Gastroesophageal sphincter (tissue), 4 donors: ENCODE measurements around the gene GJB3. TPM values are rescaled to one million over a fixed set of nuclear protein-coding genes. Genes with fewer than 3 reads are reported as not detected.
"Not testable (repeated sequence)": the region's sequence is repeated elsewhere in the genome, so short reads cannot be mapped to it uniquely, and the experiment has no call there.

ENCODE experiments used
- ATAC-seq: fragments of 150-250 bp; one replicate; pipeline ENCODE4 v1.9.1; 2016; ENCODE audit warnings: mild to moderate bottlenecking, moderate library complexity
- H3K27ac ChIP-seq, 4 donors: fragments of 200-600 bp; sonication (generic) in 3 of 4; 1 replicate in 3 of 4; 2 replicates in 1 of 4; pipeline ENCODE4 v1.5.1; 2016 to 2019
- H3K27me3 ChIP-seq: fragments of 200-600 bp; sonication (generic); one replicate; pipeline ENCODE4 v1.5.1; 2019
- H3K36me3 ChIP-seq, 2 donors: fragments of 200-600 bp; sonication (generic); one replicate each; pipeline ENCODE4 v1.5.1; 2019; ENCODE audit warnings: control low read depth in 1 of 2
- H3K4me1 ChIP-seq, 3 donors: fragments of 200-600 bp; sonication (generic); 1 replicate in 2 of 3; 2 replicates in 1 of 3; pipeline ENCODE4 v1.5.1; 2016 to 2019; ENCODE audit warnings: control low read depth in 2 of 3
- H3K4me3 ChIP-seq, 2 donors: fragments of 200-600 bp; sonication (generic); one replicate each; pipeline ENCODE4 v1.5.1; 2019; ENCODE audit warnings: mild to moderate bottlenecking in 1 of 2, moderate library complexity in 1 of 2
- H3K9me3 ChIP-seq, 3 donors: fragments of 200-600 bp; sonication (generic); one replicate each; pipeline ENCODE4 v1.5.1; 2017 to 2019; ENCODE audit warnings: control low read depth in 2 of 3
- EP300 ChIP-seq: sonication (generic); formaldehyde crosslinking; IDR thresholded peaks from one replicate; pipeline ENCODE4 v1.6.1; 2017; ENCODE audit warnings: antibody characterized with exemption, mild to moderate bottlenecking
- POLR2A ChIP-seq, 2 donors: fragments of 450-650 bp; IDR thresholded peaks; one replicate each; pipeline ENCODE4 v1.6.1; 2017; ENCODE audit warnings: antibody characterized with exemption in 2 of 2, mild to moderate bottlenecking in 2 of 2, moderate library complexity in 1 of 2
- POLR2AphosphoS5 ChIP-seq: sonication (generic); formaldehyde crosslinking; IDR thresholded peaks from one replicate; pipeline ENCODE4 v1.6.1; 2017; ENCODE audit warnings: antibody characterized with exemption
- WGBS, 2 donors: methylation state at CpG; one replicate each; pipeline ENCODE4 v1.1.5; 2018; ENCODE audit warnings: low coverage in 1 of 2; 5-methylcytosine and 5-hydroxymethylcytosine counted together
- total RNA-seq, 4 donors: library from RNA; depleted of rRNA; stranded (reverse); fragments of >200 nt; gene quantifications; one replicate each; pipeline ENCODE4 v1.1.0, GENCODE V29; 2016
- TF ChIP-seq, protein P1 (sequence below), 4 experiments: fragments of 200-600 bp in 2 of 4; fragments of 450-650 bp in 2 of 4; sonication (generic) in 1 of 4; IDR thresholded peaks; one replicate each; pipeline ENCODE4 v1.5.1; 2017 to 2019; ENCODE audit warnings: antibody characterized with exemption in 4 of 4, mild to moderate bottlenecking in 2 of 4, moderate library complexity in 2 of 4

Gene GJB3
- total RNA-seq, 4 donors from 2014 or later = 1.1 to 6.4 TPM; not detected in 2

DNA sequence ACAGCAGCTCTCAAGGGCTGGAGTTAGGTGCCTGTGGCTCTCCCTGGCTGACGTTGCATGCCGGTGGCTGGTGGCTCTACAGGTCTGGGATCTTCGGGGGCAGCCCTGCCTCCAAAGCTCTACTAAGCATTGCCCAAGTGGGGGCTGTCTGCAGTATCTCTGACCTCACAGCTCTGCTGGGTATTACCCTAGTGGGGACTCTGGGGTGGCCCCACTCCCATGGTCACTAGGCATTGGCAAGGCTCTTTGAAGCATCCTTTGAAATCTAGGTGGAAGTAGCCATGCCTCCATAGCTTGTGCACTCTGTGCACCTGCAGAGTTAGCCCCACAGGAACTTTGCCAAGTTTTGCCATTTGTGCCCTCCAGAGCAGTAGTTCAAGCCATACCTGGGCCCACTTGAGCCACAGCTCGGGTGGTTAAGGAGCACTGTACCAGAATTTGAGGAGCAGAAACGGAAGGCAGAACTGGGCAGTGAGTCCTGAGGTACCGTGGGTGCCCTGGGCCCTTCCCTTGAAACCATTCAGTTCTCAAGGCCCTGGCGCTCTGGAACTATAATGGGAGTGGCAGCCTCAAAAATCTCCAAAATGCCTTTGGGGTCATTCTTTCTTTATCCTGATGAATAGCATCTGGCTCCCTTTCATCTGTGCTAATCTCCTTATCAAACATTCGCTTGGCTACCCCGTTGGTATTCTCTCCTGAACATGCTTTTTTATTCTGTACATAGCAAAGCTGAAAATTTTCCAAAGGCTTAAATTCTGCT lies 27.2 kb downstream of the GJB3 start:
- Histone ChIP-seq H3K4me3 (no peak overlapping the region), H3K36me3 (peaks cover 0 to 12% of the 10 kb centered on the region in 2 donors), H3K27ac (no peak overlapping the region), H3K4me1 (no peaks in the 10 kb centered on the region), H3K27me3 (no peaks in the 10 kb centered on the region), H3K9me3 (no peaks in the 10 kb centered on the region)
- ATAC-seq = no peak
- TF ChIP-seq POLR2A (IDR thresholded peaks at IDR 0.05) (no peak), POLR2AphosphoS5 (no peak), EP300 (no peak)
- TF ChIP-seq, protein P1, sequence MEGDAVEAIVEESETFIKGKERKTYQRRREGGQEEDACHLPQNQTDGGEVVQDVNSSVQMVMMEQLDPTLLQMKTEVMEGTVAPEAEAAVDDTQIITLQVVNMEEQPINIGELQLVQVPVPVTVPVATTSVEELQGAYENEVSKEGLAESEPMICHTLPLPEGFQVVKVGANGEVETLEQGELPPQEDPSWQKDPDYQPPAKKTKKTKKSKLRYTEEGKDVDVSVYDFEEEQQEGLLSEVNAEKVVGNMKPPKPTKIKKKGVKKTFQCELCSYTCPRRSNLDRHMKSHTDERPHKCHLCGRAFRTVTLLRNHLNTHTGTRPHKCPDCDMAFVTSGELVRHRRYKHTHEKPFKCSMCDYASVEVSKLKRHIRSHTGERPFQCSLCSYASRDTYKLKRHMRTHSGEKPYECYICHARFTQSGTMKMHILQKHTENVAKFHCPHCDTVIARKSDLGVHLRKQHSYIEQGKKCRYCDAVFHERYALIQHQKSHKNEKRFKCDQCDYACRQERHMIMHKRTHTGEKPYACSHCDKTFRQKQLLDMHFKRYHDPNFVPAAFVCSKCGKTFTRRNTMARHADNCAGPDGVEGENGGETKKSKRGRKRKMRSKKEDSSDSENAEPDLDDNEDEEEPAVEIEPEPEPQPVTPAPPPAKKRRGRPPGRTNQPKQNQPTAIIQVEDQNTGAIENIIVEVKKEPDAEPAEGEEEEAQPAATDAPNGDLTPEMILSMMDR (IDR thresholded peaks at IDR 0.05) = no peak
- WGBS, 2 donors = 79 to 100% methylated on average over 4 to 5 of the region's 9 CpGs

DNA sequence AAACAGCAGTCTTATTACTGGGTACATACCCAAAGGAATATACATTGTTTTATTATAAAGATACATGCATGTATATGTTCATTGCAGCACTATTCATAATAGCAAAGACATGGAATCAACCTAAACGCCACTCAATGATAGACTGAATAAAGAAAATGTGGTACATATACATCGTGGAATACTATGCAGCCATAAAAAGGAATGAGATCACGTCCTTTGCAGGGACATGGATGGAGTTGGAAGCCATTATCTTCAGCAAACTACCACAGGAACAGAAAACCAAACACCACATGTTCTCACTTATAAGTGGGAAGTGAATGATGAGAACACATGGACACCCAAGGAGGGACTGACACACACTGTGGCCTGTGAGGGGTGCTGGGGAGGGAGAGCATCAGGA lies 29.8 kb downstream of the GJB3 start:
- H3K4me3 ChIP-seq, H3K9me3 ChIP-seq, H3K4me1 ChIP-seq, H3K27me3 ChIP-seq, H3K27ac ChIP-seq, H3K36me3 ChIP-seq, ATAC-seq: not testable (repeated sequence)
- 94 to 100% methylated on average over 3 of the region's 3 CpGs for WGBS, 2 donors

DNA sequence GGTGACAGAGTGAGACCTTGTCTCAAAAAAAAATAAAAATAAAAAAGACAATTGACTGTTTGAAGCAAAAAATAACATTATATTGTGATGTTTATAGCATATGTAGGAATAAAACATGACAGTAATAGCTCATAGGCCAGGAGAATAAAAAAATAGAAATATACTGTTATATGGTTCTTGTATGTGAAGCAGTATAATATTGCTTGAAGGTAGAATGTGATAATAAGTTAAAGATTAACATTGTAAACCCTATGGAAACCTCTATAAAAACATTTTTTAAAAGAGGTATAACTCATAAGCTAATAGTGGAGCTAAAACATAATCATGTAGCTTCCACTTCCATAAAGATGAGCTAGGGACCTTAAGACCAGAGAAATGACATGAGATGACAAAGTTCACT lies 35.3 kb downstream of the GJB3 start:
- Histone ChIP-seq H3K27me3 (no peaks in the 10 kb centered on the region), H3K4me3 (no peak overlapping the region), H3K9me3 (no peaks in the 10 kb centered on the region), H3K36me3 (no peaks in the 10 kb centered on the region), H3K4me1 (peaks cover 0 to 4% (median 0%) of the 10 kb centered on the region in 3 donors), H3K27ac (no peak overlapping the region)
- TF ChIP-seq, protein P1 (IDR thresholded peaks at IDR 0.05) = no peak
- TF ChIP-seq POLR2A (IDR thresholded peaks at IDR 0.05) = no peak
- TF ChIP-seq POLR2AphosphoS5 = no peak
- TF ChIP-seq EP300 = no peak
- ATAC-seq = no peak

DNA sequence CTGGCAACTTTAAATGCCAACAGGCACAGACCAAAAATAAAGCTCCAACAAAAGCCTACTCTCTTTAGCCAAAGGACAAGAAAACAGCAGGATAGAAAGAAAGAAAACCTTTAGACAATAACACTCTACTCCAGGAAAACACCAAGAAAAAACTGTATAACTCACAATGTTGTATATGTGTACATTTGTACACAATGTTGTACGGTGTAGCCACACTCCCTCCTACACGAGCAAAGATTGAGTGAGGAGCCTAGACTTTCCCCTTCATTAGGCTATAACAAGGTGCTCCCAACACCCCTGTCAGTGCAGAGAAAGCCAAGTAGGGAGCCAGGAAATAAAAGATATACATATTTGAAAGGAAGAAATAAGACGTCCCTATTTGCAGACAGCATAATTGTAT lies 35.8 kb downstream of the GJB3 start:
- Histone ChIP-seq H3K27me3 (no peaks in the 10 kb centered on the region), H3K27ac (no peak overlapping the region), H3K36me3 (no peaks in the 10 kb centered on the region), H3K4me1 (peaks cover 0 to 4% (median 0%) of the 10 kb centered on the region in 3 donors), H3K4me3 (no peak overlapping the region), H3K9me3 (no peaks in the 10 kb centered on the region)
- TF ChIP-seq, protein P1 (IDR thresholded peaks at IDR 0.05) = no peak
- no peak for TF ChIP-seq POLR2AphosphoS5
- TF ChIP-seq POLR2A (IDR thresholded peaks at IDR 0.05) = no peak
- no peak for TF ChIP-seq EP300
- WGBS, 2 donors = 76 to 81% methylated on average over 3 of the region's 3 CpGs
- no peak for ATAC-seq

DNA sequence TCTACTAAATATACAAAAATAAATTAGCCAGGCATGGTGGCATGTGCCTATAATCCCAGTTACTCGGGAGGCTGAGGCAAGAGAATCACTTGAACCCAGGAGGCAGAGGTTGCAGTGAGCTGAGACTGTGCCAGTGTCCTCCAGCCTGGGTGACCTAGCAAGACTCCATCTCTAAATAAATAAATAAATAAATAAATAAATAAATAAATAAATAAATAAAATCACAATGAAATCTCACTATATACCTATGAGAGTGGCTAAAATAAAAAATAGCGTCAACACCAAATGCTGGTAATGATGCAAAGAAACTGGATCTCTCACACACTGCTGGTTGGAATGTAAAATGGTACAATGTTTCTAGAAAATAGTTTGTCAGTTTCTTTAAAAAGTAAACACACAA lies 37.8 kb downstream of the GJB3 start:
- not testable (repeated sequence) for H3K27me3 ChIP-seq, H3K9me3 ChIP-seq, H3K27ac ChIP-seq, H3K4me3 ChIP-seq, ATAC-seq, H3K36me3 ChIP-seq, H3K4me1 ChIP-seq
- WGBS, 2 donors = 88 to 100% methylated on average over 1 of the region's 2 CpGs

DNA sequence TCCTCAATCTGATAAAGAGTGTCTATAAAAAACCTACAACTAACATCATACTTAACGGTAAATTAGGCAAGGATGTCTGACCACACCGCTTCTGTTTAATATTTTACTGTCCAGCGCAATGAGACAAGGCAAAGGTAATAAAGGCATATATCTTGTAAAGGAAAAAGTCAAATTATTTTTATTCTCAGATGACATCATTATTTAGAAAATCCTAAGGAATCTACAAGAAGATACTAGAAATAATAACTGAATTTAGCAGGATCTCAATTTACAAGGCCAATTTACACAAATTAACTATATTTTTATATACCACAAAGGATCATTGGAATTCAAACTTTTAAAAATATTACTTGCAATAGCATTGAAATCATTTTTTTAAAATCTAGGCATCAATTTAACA lies 41.2 kb downstream of the GJB3 start:
- WGBS, 2 donors = 79 to 89% methylated on average over 3 of the region's 3 CpGs
- no peaks in the 10 kb centered on the region for H3K9me3 ChIP-seq
- no peaks in the 10 kb centered on the region for H3K36me3 ChIP-seq
- no peaks in the 10 kb centered on the region for H3K4me1 ChIP-seq
- H3K4me3 ChIP-seq = no peak overlapping the region
- H3K27ac ChIP-seq = no peak overlapping the region
- no peaks in the 10 kb centered on the region for H3K27me3 ChIP-seq
- ATAC-seq = no peak
- no peak for TF ChIP-seq POLR2A (IDR thresholded peaks at IDR 0.05)
- no peak for TF ChIP-seq POLR2AphosphoS5
